ENCODE measurements around the gene STAMBP. TPM values are rescaled to one million over a fixed set of nuclear protein-coding genes. Genes with fewer than 3 reads are reported as not detected.
A peak's percentile ranks its signal among the peaks of the same experiment; 100 is the strongest.

Gene STAMBP
- total and polyA plus RNA-seq, 12 donors = 15.7 to 44.8 (median 27.4) TPM

DNA sequence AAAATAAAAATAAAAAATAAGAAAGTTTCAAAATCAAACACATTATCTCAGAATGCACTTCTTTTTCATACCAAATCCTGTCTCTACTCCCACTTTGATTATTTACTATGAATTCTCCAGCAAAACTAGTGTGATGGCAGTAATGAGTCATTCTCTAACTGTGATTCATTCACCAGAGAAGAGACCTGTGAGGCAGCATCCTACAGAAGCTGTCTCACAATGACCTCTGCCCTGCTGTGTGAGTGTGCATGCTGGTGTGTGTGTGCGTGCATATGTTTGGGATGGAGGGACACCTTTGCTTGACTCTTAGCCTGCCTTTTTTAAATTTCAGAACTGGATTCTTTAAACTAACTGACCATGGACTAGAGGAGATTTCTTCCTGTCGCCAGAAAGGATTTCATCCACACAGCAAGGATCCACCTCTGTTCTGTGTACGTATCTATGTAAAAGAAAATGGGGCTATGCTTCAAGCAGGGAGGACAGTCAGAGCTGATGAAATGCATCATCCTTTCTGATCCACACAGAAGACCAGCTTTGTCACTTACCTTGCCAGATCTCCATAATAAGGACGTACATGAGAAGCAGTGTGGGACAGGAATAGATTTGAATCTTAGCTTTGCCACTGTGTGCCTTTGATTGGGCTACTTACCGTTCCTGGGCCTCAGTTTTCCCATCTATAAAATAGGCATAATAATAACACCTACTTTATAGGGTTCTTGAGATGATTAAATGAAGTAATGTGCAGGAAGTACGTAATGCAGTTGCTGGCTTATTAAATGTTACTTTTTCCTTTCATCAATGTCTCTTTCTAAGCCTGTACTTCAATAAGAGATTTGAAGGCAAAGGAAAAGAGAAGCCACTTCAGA is 31.2 kb downstream of the STAMBP start:
- TF ChIP-seq POLR2A (IDR thresholded peaks at IDR 0.05) = no peak
- TF ChIP-seq, protein P1, sequence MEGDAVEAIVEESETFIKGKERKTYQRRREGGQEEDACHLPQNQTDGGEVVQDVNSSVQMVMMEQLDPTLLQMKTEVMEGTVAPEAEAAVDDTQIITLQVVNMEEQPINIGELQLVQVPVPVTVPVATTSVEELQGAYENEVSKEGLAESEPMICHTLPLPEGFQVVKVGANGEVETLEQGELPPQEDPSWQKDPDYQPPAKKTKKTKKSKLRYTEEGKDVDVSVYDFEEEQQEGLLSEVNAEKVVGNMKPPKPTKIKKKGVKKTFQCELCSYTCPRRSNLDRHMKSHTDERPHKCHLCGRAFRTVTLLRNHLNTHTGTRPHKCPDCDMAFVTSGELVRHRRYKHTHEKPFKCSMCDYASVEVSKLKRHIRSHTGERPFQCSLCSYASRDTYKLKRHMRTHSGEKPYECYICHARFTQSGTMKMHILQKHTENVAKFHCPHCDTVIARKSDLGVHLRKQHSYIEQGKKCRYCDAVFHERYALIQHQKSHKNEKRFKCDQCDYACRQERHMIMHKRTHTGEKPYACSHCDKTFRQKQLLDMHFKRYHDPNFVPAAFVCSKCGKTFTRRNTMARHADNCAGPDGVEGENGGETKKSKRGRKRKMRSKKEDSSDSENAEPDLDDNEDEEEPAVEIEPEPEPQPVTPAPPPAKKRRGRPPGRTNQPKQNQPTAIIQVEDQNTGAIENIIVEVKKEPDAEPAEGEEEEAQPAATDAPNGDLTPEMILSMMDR (IDR thresholded peaks at IDR 0.05) = no peak
- intact Hi-C loops (cut with DNase I) = no loop called here
- no peak overlapping the region for H3K4me3 ChIP-seq
- H3K9me3 ChIP-seq (replicated peaks in 1 of 3) = no peaks in the 10 kb centered on the region
- WGBS, 4 donors = 89 to 95% (median 91%) methylated on average over 6 of the region's 6 CpGs
- no peaks in the 10 kb centered on the region for H3K4me1 ChIP-seq (replicated peaks in 1 of 2)
- DNase-seq = peak in 3 of 7 donors; percentile 9 to 33 (median 29)
- no peak overlapping the region for H3K27ac ChIP-seq
- H3K36me3 ChIP-seq (replicated peaks in 1 of 2) = peaks cover 0 to 74% of the 10 kb centered on the region in 2 donors
- H3K27me3 ChIP-seq = no peaks in the 10 kb centered on the region

DNA sequence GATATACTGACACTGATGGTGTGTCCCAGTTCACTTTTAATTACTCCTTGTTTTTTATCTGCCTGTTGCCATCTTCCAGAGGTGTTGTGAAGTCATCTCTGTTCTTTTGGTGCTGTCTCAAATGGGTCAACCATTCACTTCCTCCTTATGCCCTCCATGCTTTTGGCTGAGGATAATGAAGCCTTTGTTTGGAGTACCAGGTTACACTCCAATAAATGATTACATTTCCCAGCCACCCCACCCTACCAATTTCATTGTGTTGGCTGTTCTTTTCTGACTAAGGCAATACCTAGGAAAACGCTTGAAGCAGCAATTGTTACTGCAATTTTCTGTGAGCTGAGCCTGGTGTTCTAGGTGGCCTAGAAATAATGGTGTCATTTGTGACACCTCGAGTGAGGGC is 34.2 kb downstream of the STAMBP start:
- H3K36me3 ChIP-seq (replicated peaks in 1 of 2) = peaks cover 0 to 57% of the 10 kb centered on the region in 2 donors
- TF ChIP-seq, protein P1 (IDR thresholded peaks at IDR 0.05) = no peak
- no peak for TF ChIP-seq POLR2A (IDR thresholded peaks at IDR 0.05)
- WGBS, 4 donors = 62 to 98% (median 90%) methylated on average over 2 of the region's 2 CpGs

DNA sequence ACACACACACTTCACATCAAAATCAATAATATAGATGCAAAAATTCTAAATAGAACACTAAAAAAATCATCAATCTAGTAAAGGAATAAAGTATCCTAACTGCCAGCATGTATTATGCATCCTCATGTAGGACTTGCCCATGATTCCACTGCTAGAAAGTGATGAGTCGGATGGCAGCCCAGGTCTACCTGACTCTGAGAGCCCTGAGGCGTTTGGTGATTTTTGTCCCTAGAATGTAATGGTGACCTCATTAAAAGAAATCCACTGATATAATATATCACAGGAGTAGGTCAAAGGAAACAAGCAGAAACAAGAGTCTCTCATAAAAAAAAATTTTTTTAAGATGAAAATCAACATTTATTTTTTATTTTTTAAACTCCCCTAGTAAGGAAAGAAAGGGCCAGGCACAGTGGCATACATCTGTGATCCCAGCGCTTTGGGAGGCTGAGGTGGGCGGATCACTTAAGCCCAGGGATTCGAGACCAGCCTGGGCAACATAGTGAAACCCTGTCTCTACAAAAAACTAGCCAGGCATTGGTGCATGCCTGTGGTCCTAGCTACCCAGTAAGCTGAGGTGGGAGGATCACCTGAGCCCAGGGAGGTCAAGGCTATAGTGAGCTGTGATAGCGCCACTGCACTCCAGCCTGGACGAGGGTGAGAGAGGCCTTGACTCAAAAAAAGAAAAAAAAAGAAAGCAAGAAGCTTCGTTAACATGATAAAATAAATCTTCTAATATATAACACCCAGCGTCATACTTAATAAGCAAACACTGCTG is 39.6 kb downstream of the STAMBP start:
- Histone ChIP-seq H3K27ac (no peak overlapping the region), H3K27me3 (no peaks in the 10 kb centered on the region), H3K36me3 (replicated peaks in 1 of 2) (peaks cover 0 to 18% of the 10 kb centered on the region in 2 donors), H3K4me1 (replicated peaks in 1 of 2) (no peaks in the 10 kb centered on the region), H3K4me3 (no peak overlapping the region), H3K9me3 (replicated peaks in 1 of 3) (no peaks in the 10 kb centered on the region)
- intact Hi-C loops (cut with DNase I) = no loop called here
- 70 to 75% (median 71%) methylated on average over 9 of the region's 9 CpGs for WGBS, 4 donors
- TF ChIP-seq POLR2A (IDR thresholded peaks at IDR 0.05) = no peak
- TF ChIP-seq, protein P1 (IDR thresholded peaks at IDR 0.05) = no peak
- no peak for DNase-seq

More for the DNA sequence above, 34.2 kb downstream of the STAMBP start:
- no peak for DNase-seq
- no peaks in the 10 kb centered on the region for H3K27me3 ChIP-seq
- H3K4me1 ChIP-seq (replicated peaks in 1 of 2) = no peaks in the 10 kb centered on the region
- intact Hi-C loops (cut with DNase I) = no loop called here
- no peak overlapping the region for H3K27ac ChIP-seq
- no peak overlapping the region for H3K4me3 ChIP-seq
- H3K9me3 ChIP-seq (replicated peaks in 1 of 3) = no peaks in the 10 kb centered on the region

DNA sequence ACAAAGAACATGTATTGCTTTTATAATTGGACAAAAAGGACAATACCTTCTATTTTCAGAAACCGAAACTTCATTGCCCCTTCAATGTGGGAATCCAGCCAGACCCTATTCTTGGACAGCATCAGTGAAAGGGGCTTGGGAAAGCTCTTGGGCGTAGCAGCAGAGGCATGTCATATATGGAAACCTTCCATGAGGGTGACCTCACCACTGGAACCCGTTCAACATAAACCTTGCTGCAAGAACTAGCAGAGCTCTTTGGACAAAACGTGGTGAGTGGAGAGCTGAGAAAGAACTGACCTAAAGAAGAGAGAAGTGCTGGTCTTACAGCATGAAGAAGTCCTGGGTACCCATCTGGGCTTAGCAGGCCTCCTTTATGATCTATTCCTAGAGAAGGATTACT is 41.3 kb downstream of the STAMBP start:
- intact Hi-C loops (cut with DNase I) = no loop called here
- peaks cover 0 to 1% of the 10 kb centered on the region in 2 donors for H3K36me3 ChIP-seq (replicated peaks in 1 of 2)
- WGBS, 4 donors = 55 to 81% (median 71%) methylated on average over 4 of the region's 4 CpGs
- H3K27ac ChIP-seq = peak overlapping the region in 1 of 5 donors; percentile 10
- H3K4me3 ChIP-seq = no peak overlapping the region
- H3K4me1 ChIP-seq (replicated peaks in 1 of 2) = no peaks in the 10 kb centered on the region
- H3K27me3 ChIP-seq = no peaks in the 10 kb centered on the region
- peak in 6 of 7 donors; percentile 12 to 72 (median 32) for DNase-seq
- no peak for TF ChIP-seq POLR2A (IDR thresholded peaks at IDR 0.05)
- TF ChIP-seq, protein P1 (IDR thresholded peaks at IDR 0.05) = no peak
- no peaks in the 10 kb centered on the region for H3K9me3 ChIP-seq (replicated peaks in 1 of 3)
